ENCODE results near the gene FMN1. TPM values are rescaled to one million over a fixed set of nuclear protein-coding genes. Genes with fewer than 3 reads are reported as not detected.

The FMN1 gene
- polyA plus RNA-seq, 2 of the 4 experiments (the other 2 are of a cell fraction) = 0.53 to 2.2 TPM

DNA sequence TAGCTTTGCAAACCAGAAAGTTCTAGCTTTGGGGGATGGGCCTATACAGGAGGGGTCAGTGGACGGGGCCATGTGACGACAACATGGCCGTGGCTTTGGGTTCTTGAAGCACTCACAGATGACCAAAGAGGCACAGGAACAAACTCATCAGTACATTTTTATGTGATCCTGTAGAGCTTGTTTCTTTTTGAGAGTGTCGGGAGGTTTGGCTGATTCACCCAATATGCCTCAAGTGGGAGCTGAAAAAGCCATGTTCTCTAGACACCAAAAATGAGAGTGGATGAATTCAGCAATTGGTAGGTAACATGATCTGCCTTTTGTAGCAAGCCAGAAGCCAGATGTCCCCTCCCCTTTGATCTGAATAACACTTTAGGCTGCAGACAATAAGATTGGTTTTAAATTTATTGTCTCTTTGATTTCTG is 446.6 kb downstream of the FMN1 start (continued):
- no peak for TF ChIP-seq NFE2L2 (conservative IDR thresholded peaks at IDR 0.05; ENCODE audit: low read length)

- no peak overlapping the region for H3K4me2 ChIP-seq
- TF ChIP-seq RARB (CRISPR knock-in tag; IDR thresholded peaks at IDR 0.05) (no peak), PHF8 (IDR thresholded peaks at IDR 0.05; ENCODE audit: borderline replicate concordance, low read depth) (no peak), USF2 (IDR thresholded peaks at IDR 0.05) (no peak), HDAC2 (IDR thresholded peaks at IDR 0.05) (no peak), ATOH8 (CRISPR knock-in tag; IDR thresholded peaks at IDR 0.05; ENCODE audit: low read depth) (no peak), ELK1 (IDR thresholded peaks at IDR 0.05; ENCODE audit: low read depth, low read length) (no peak)
- FAIRE-seq (peak; percentile 49), DNase-seq (ENCODE audit: low read depth in 1 of 2, low spot score in 1 of 2) (no peak), ATAC-seq (no peak)
- POLR2A ChIA-PET = no interaction called here
- H3K27ac ChIP-seq = no peak overlapping the region
- 93% methylated on average over 4 of the region's 4 CpGs for WGBS (ENCODE audit: missing lambda C conversion rate)
- H3K4me1 ChIP-seq = no peaks in the 10 kb centered on the region
- CTCF ChIA-PET = no interaction called here
- peaks cover 3% of the 10 kb centered on the region; the same call in 1 of the 3 replicates for H3K9me3 ChIP-seq
- no peak overlapping the region for H3K4me3 ChIP-seq
These were observed 448.2 kb downstream of the FMN1 start for GRCh38 chr15:32746116-32746857.

DNA sequence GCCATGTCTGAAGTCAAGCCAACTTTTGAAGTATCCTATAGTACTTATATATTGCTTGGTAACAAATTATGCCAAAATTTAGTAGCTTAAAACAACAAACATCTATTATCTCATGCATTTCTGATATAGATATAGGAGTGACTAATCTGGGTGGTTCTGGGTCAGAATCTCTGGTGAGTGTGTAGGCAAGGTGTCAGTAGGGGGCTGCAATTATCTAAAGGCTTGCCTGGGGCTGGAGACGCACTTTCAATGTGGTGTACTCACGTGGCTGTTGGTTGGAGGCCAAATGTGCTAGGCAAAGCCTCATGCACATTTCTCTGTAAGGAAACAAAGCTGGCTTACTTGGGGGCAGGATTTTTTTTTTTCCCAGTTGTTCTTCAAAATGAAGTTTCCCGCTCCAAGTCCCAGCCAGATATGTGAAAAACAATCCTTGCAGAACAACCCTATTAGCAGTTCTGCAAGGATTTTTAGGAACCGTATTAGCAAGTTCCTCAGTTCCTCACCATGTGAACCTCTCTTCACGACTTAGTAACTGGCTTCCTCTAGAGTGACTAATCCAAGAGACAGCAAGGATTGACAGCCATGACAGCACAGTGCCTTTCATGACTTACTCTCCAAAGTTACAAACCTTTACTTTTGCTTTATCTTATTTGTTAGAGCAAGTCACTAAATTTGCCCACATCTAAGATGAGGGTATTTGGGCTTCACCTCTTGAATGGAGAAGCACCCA is 450.9 kb downstream of the FMN1 start:
- ChIA-PET CTCF (interaction anchor here (0.6 to 2.0 kb wide), 3 partner anchors 21 to 307 kb away, joined by 3 to 6 read pairs (median 3); no protein-coding TSS in a partner anchor), POLR2A (no interaction called here)
- no peak overlapping the region for H3K4me3 ChIP-seq
- FAIRE-seq (no peak), DNase-seq (ENCODE audit: low read depth in 1 of 2, low spot score in 1 of 2) (no peak), ATAC-seq (no peak)
- no peak overlapping the region for H3K27ac ChIP-seq
- peaks cover 3% of the 10 kb centered on the region; the same call in 1 of the 3 replicates for H3K9me3 ChIP-seq
- 48% methylated on average over 5 of the region's 5 CpGs for WGBS (ENCODE audit: missing lambda C conversion rate)
- no peaks in the 10 kb centered on the region for H3K4me1 ChIP-seq
- H3K4me2 ChIP-seq = no peak overlapping the region
- no peak for TF ChIP-seq RNF2 (IDR thresholded peaks at IDR 0.05; ENCODE audit: borderline replicate concordance, low read depth)
- no peak for TF ChIP-seq RAD21 (conservative IDR thresholded peaks at IDR 0.05 in 1 of 2, IDR thresholded peaks at IDR 0.05 in 1 of 2)
- no peak for TF ChIP-seq EHMT2 (IDR thresholded peaks at IDR 0.05; ENCODE audit: low read depth)
- TF ChIP-seq ELK1 (IDR thresholded peaks at IDR 0.05; ENCODE audit: low read depth, low read length) = no peak
- TF ChIP-seq ESRRA (IDR thresholded peaks at IDR 0.05; ENCODE audit: borderline replicate concordance, low read length) = no peak
- no peak for TF ChIP-seq RARB (CRISPR knock-in tag; IDR thresholded peaks at IDR 0.05)
- no peak for TF ChIP-seq POLR2A (IDR thresholded peaks at IDR 0.05; ENCODE audit: low read length)
- no peak for TF ChIP-seq NFE2L2 (conservative IDR thresholded peaks at IDR 0.05; ENCODE audit: low read length)
- TF ChIP-seq MAFK (IDR thresholded peaks at IDR 0.05; ENCODE audit: partially characterized antibody) = no peak

Measured in A549 (cell line).